GM18511 (cell line): ENCODE results near the gene FKBP5.
"Not testable (repeated sequence)": the region's sequence is repeated elsewhere in the genome, so short reads cannot be mapped to it uniquely, and the experiment has no call there.

Experiments used
- ATAC-seq: cut with Tn5 transposase; IDR thresholded peaks from one replicate; pipeline ENCODE4 v1.9.1; 2021; ENCODE audit warnings: mild to moderate bottlenecking, moderate library complexity; ENCODE audit not compliant: unreplicated experiment

FKBP5 gene

GRCh38 chr6:35691027-35691824, 2.5 kb upstream of the FKBP5 start:
- no peak for ATAC-seq

- no peak for ATAC-seq
Observed at GRCh38 chr6:35690484-35690883, 1.8 kb upstream of the FKBP5 start.

GRCh38 chr6:35690006-35690405, 1.3 kb upstream of the FKBP5 start:
- ATAC-seq = not testable (repeated sequence)

GRCh38 chr6:35687658-35688604, 784 bp downstream of the FKBP5 start:
- ATAC-seq = peak; percentile 53

- ATAC-seq = no peak
Observed at GRCh38 chr6:35686873-35687555, 1.7 kb downstream of the FKBP5 start.

- ATAC-seq = no peak
Observed at GRCh38 chr6:35686436-35686835, 2.3 kb downstream of the FKBP5 start.

- ATAC-seq = no peak
Observed at GRCh38 chr6:35683267-35683666, 5.4 kb downstream of the FKBP5 start.

GRCh38 chr6:35681298-35681697, 7.4 kb downstream of the FKBP5 start:
- ATAC-seq = no peak

- no peak for ATAC-seq
Observed at GRCh38 chr6:35679399-35679798, 9.3 kb downstream of the FKBP5 start.

- no peak for ATAC-seq
Observed at GRCh38 chr6:35678814-35679213, 9.9 kb downstream of the FKBP5 start.

- no peak for ATAC-seq
Observed at GRCh38 chr6:35678021-35678654, 10.6 kb downstream of the FKBP5 start.

GRCh38 chr6:35677456-35677855, 11.3 kb downstream of the FKBP5 start:
- ATAC-seq = no peak

- ATAC-seq = no peak
Observed at GRCh38 chr6:35675871-35676459, 12.8 kb downstream of the FKBP5 start.

- ATAC-seq = no peak
Observed at GRCh38 chr6:35674594-35674993, 14.1 kb downstream of the FKBP5 start.

GRCh38 chr6:35673755-35674154, 15.0 kb downstream of the FKBP5 start:
- ATAC-seq = no peak

GRCh38 chr6:35673284-35673666, 15.4 kb downstream of the FKBP5 start:
- not testable (repeated sequence) for ATAC-seq

- not testable (repeated sequence) for ATAC-seq
Observed at GRCh38 chr6:35670453-35670852, 18.3 kb downstream of the FKBP5 start.

- no peak for ATAC-seq
Observed at GRCh38 chr6:35669451-35670045, 19.2 kb downstream of the FKBP5 start.

GRCh38 chr6:35668744-35669450, 19.8 kb downstream of the FKBP5 start:
- ATAC-seq = no peak
